ENCODE results near the gene SLC38A10. TPM values are rescaled to one million over a fixed set of nuclear protein-coding genes. Genes with fewer than 3 reads are reported as not detected.

The SLC38A10 gene
- total and polyA plus RNA-seq, 2 of the 4 experiments (the other 2 are of a cell fraction), result 12.7 to 46.7 TPM

DNA sequence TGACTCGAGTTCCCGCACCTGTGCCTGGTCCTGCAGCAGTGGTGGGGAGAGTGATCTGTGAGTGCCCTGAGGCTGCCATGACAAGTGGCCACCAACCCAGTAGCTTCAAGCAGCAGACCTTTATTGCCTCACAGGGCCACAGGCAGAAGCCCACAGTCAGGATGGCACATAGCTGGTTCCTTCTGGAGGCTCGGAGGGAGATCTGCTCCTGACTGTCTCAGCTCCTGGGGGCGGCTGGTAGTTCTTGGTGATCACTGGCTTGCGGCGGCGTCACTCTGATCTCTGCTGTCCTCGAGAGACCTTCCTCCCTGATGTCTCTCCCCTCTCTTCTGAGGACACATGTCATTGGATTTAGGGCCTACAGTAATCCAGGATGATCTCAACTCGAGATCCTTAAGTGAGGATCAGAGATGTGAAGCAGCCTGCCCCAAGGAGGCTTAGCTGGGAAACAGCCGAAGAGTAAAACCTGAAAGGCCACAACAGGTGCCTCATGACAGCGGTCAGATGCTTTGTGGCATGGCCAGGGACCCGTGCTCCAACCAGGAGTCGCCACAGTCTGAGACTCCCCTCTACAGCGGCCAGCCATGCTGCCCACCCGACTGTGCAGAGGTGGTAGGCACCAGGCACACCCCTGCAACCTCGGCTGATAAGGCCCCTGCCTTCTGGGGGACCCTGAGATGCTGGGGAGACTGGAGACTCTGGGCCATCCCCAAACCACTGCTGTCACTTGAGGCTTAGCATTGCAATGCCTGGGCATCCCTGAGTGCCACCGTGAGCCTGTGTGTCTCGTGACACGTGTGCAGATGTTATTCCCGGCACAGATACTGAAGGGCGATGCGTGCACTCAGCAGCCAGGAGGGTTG, 30.0 kb upstream of the SLC38A10 start:
- H4K8ac ChIP-seq (ENCODE audit: low read depth in 2 of 2, low read length in 2 of 2), result no peak overlapping the region
- H2BK120ac ChIP-seq (ENCODE audit: low read depth, low read length), result no peak overlapping the region
- no peak overlapping the region for H3K4me2 ChIP-seq (ENCODE audit: low read depth, low read length)
- no peak overlapping the region for H3K27ac ChIP-seq (ENCODE audit: insufficient read depth, low read length)
- H2BK5ac ChIP-seq (ENCODE audit: low read depth, low read length, poor library complexity, severe bottlenecking), result no peak overlapping the region
- no peak overlapping the region for H3K4me3 ChIP-seq (ENCODE audit: insufficient read depth, low read depth, low read length)
- H2AK5ac ChIP-seq (ENCODE audit: low read depth, low read length), result no peak overlapping the region; the same call in 1 of the 2 replicates
- BruUV-seq (replicated peaks), result no TSS peak
- peaks cover 5% of the 10 kb centered on the region; the same call in 1 of the 2 replicates for H4K20me1 ChIP-seq (ENCODE audit: insufficient read depth, low read length)
- no peak overlapping the region for H3K14ac ChIP-seq (replicated peaks; ENCODE audit: low read depth, low read length)
- dilution Hi-C loops (cut with HindIII; ENCODE audit: low sequenced_read_pairs, unreplicated experiment), result no loop called here
- no peak overlapping the region for H3K18ac ChIP-seq (ENCODE audit: low read depth, low read length)
- no peak overlapping the region for H2BK20ac ChIP-seq (ENCODE audit: low read depth, low read length)
- H3K27me3 ChIP-seq (ENCODE audit: control insufficient read depth, insufficient read depth, low read length), result peaks cover 7% of the 10 kb centered on the region
- H2AFZ ChIP-seq (replicated peaks; ENCODE audit: low read length, poor library complexity), result no peak overlapping the region
- H3K9me3 ChIP-seq (ENCODE audit: control insufficient read depth, insufficient read depth, low read length), result no peaks in the 10 kb centered on the region
- no peak for ATAC-seq (ENCODE audit: low read depth)
- no peak overlapping the region for H2AK9ac ChIP-seq (replicated peaks; ENCODE audit: low read depth, low read length, poor library complexity)
- no peak overlapping the region for H4K5ac ChIP-seq (ENCODE audit: low read depth, low read length)
- peaks cover 3% of the 10 kb centered on the region; the same call in 1 of the 2 replicates for H3K9me1 ChIP-seq (ENCODE audit: insufficient read depth, low read length)
- no peak overlapping the region for H3K56ac ChIP-seq (ENCODE audit: extremely low read depth, insufficient read depth, low read length)
- no peak for DNase-seq
- peaks cover 16% of the 10 kb centered on the region for H3K4me1 ChIP-seq (ENCODE audit: control insufficient read depth, insufficient read depth, low read length)
- POLR2A ChIA-PET (ENCODE audit: unreplicated experiment), result no interaction called here
- H3K4ac ChIP-seq (ENCODE audit: low read depth, low read length), result no peak overlapping the region
- H3K36me3 ChIP-seq (ENCODE audit: control insufficient read depth, insufficient read depth, low read length), result no peaks in the 10 kb centered on the region
- no peak overlapping the region for H4K91ac ChIP-seq (ENCODE audit: insufficient read depth, low read depth, low read length)
- no peak overlapping the region for H3K23ac ChIP-seq (ENCODE audit: low read depth, low read length)
- in situ Hi-C loops (cut with MboI; ENCODE audit: low sequenced_read_pairs), result no loop called here
- intact Hi-C loops (cut with micrococcal nuclease), result no loop called here
- H3K79me1 ChIP-seq (ENCODE audit: low read depth in 1 of 2, low read length in 2 of 2), result no peaks in the 10 kb centered on the region
- CTCF ChIA-PET, result no interaction called here
- H2BK15ac ChIP-seq (ENCODE audit: low read depth, low read length), result no peak overlapping the region
- 84% methylated on average over 7 of the region's 22 CpGs; no CpG with 5 or more reads in 1 of the 2 experiments for WGBS, 2 experiments (ENCODE audit: extremely low coverage in 2 of 2, insufficient read length in 1 of 2)
- no peak overlapping the region for H3K9ac ChIP-seq (ENCODE audit: low read depth, low read length)
- no peak for TF ChIP-seq BHLHE40 (IDR thresholded peaks at IDR 0.05; ENCODE audit: low read depth, low read length)
- TF ChIP-seq NFE2L2 (IDR thresholded peaks at IDR 0.05; ENCODE audit: low read depth, low read length), result no peak
- TF ChIP-seq MAZ (IDR thresholded peaks at IDR 0.05; ENCODE audit: borderline replicate concordance, low read depth, low read length), result no peak
- no peak for TF ChIP-seq MAFK (IDR thresholded peaks at IDR 0.05; ENCODE audit: low read depth, low read length)
- no peak for TF ChIP-seq ELK1 (IDR thresholded peaks at IDR 0.05; ENCODE audit: borderline replicate concordance, low read depth, low read length)
- TF ChIP-seq RAD21 (IDR thresholded peaks at IDR 0.05; ENCODE audit: low read length), result no peak
- no peak for TF ChIP-seq RFX5 (IDR thresholded peaks at IDR 0.05; ENCODE audit: low read depth, low read length)
- TF ChIP-seq SMC3 (IDR thresholded peaks at IDR 0.05; ENCODE audit: low read depth, low read length), result no peak
- TF ChIP-seq CEBPB (IDR thresholded peaks at IDR 0.05; ENCODE audit: low read depth, low read length), result no peak
- TF ChIP-seq POLR2A (IDR thresholded peaks at IDR 0.05; ENCODE audit: low read depth, low read length), result no peak
- TF ChIP-seq FOS (IDR thresholded peaks at IDR 0.05; ENCODE audit: low read depth, low read length), result no peak
- TF ChIP-seq, protein P1, sequence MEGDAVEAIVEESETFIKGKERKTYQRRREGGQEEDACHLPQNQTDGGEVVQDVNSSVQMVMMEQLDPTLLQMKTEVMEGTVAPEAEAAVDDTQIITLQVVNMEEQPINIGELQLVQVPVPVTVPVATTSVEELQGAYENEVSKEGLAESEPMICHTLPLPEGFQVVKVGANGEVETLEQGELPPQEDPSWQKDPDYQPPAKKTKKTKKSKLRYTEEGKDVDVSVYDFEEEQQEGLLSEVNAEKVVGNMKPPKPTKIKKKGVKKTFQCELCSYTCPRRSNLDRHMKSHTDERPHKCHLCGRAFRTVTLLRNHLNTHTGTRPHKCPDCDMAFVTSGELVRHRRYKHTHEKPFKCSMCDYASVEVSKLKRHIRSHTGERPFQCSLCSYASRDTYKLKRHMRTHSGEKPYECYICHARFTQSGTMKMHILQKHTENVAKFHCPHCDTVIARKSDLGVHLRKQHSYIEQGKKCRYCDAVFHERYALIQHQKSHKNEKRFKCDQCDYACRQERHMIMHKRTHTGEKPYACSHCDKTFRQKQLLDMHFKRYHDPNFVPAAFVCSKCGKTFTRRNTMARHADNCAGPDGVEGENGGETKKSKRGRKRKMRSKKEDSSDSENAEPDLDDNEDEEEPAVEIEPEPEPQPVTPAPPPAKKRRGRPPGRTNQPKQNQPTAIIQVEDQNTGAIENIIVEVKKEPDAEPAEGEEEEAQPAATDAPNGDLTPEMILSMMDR (conservative IDR thresholded peaks at IDR 0.05; ENCODE audit: low read depth, low read length), result no peak
- no peak for TF ChIP-seq USF2 (IDR thresholded peaks at IDR 0.05; ENCODE audit: low read depth, low read length)
- no peak for TF ChIP-seq RCOR1 (IDR thresholded peaks at IDR 0.05; ENCODE audit: insufficient replicate concordance, low read length)
- no peak for TF ChIP-seq MXI1 (IDR thresholded peaks at IDR 0.05; ENCODE audit: borderline replicate concordance, low read depth, low read length)

Measured in IMR-90 (cell line).